ENCODE measurements around the gene FAM120AOS.

The FAM120AOS gene

GRCh38 chr9:93406371-93406770 lies 47.0 kb downstream of the FAM120AOS start:
- H3K9ac ChIP-seq (ENCODE audit: low read length): no peak overlapping the region
- no peaks in the 10 kb centered on the region for H3K4me1 ChIP-seq (ENCODE audit: control insufficient read depth, low read depth, low read length)
- H3K4me3 ChIP-seq (ENCODE audit: low read length): no peak overlapping the region
- H3K27me3 ChIP-seq (ENCODE audit: control insufficient read depth, insufficient read depth, low read length): no peaks in the 10 kb centered on the region
- H3K9me3 ChIP-seq (ENCODE audit: control insufficient read depth, low read depth, low read length): no peaks in the 10 kb centered on the region
- H3K36me3 ChIP-seq (ENCODE audit: control insufficient read depth, low read depth, low read length): no peaks in the 10 kb centered on the region
- no peak overlapping the region for H3K27ac ChIP-seq (ENCODE audit: low read length)

GRCh38 chr9:93398471-93398870 lies 54.9 kb downstream of the FAM120AOS start:
- no peaks in the 10 kb centered on the region for H3K9me3 ChIP-seq (ENCODE audit: control insufficient read depth, low read depth, low read length)
- H3K36me3 ChIP-seq (ENCODE audit: control insufficient read depth, low read depth, low read length): no peaks in the 10 kb centered on the region
- H3K27me3 ChIP-seq (ENCODE audit: control insufficient read depth, insufficient read depth, low read length): no peaks in the 10 kb centered on the region
- no peak overlapping the region for H3K9ac ChIP-seq (ENCODE audit: low read length)
- H3K27ac ChIP-seq (ENCODE audit: low read length): no peak overlapping the region
- H3K4me3 ChIP-seq (ENCODE audit: low read length): no peak overlapping the region
- H3K4me1 ChIP-seq (ENCODE audit: control insufficient read depth, low read depth, low read length): no peaks in the 10 kb centered on the region

- Histone ChIP-seq H3K9me3 (ENCODE audit: control insufficient read depth, low read depth, low read length) (no peaks in the 10 kb centered on the region), H3K27ac (ENCODE audit: low read length) (no peak overlapping the region), H3K36me3 (ENCODE audit: control insufficient read depth, low read depth, low read length) (no peaks in the 10 kb centered on the region), H3K4me1 (ENCODE audit: control insufficient read depth, low read depth, low read length) (no peaks in the 10 kb centered on the region), H3K4me3 (ENCODE audit: low read length) (no peak overlapping the region), H3K27me3 (ENCODE audit: control insufficient read depth, insufficient read depth, low read length) (no peaks in the 10 kb centered on the region), H3K9ac (ENCODE audit: low read length) (no peak overlapping the region)
Observed at GRCh38 chr9:93397661-93398373, 55.6 kb downstream of the FAM120AOS start.

Data from iPS-18a (cell line).